ENCODE results near the gene IGFALS.

The IGFALS gene

DNA sequence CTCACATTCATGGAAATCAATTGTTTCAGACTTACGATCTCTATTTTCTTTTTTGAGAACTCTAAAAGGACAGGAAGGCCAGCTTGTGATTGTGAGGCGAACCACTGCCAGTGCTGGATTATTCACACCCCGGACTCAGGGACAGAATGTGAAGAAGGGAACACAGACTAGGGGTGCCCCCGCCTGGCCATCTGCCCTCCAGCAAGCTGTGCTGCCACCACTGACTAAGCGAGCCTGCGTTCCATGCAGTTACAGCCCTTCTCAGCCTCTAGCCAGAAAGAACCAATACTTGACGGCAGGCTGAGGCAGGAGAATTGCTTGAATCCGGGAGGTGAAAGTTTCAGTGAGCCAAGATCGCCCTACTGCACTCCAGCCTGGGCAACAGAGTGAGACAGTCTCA lies 30.3 kb upstream of the IGFALS start:
- Histone ChIP-seq H3K36me3 (ENCODE audit: control insufficient read depth, low read depth, low read length) (no peaks in the 10 kb centered on the region), H3K4me3 (ENCODE audit: low read length) (no peak overlapping the region), H3K4me1 (ENCODE audit: control insufficient read depth, low read depth, low read length) (no peaks in the 10 kb centered on the region), H3K9ac (ENCODE audit: low read length) (no peak overlapping the region), H3K9me3 (ENCODE audit: control insufficient read depth, low read depth, low read length) (no peaks in the 10 kb centered on the region), H3K27me3 (ENCODE audit: control insufficient read depth, insufficient read depth, low read length) (no peaks in the 10 kb centered on the region), H3K27ac (ENCODE audit: low read length) (no peak overlapping the region)

DNA sequence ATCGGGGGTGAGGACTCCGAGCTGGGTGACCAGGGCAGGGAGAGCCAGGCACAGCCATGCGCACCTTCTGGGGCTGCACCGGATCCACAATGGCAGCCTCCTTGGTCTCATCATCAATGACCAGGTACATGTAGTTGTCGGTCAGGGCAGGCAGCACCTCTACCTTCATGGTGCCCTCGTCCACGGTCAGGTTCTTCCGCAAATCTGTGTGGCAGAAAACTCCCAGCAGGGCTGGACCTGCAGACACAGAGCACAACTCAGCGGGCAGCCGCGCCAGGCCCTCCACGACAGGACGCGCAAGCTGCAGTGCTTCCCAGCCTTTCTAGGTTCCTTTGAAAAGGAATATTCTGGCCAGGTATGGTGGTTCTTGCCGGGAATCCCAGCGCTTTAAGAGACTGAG lies 29.3 kb upstream of the IGFALS start:
- Histone ChIP-seq H3K9me3 (ENCODE audit: control insufficient read depth, low read depth, low read length) (no peaks in the 10 kb centered on the region), H3K27ac (ENCODE audit: low read length) (no peak overlapping the region), H3K9ac (ENCODE audit: low read length) (no peak overlapping the region), H3K36me3 (ENCODE audit: control insufficient read depth, low read depth, low read length) (no peaks in the 10 kb centered on the region), H3K4me1 (ENCODE audit: control insufficient read depth, low read depth, low read length) (no peaks in the 10 kb centered on the region), H3K4me3 (ENCODE audit: low read length) (no peak overlapping the region), H3K27me3 (ENCODE audit: control insufficient read depth, insufficient read depth, low read length) (no peaks in the 10 kb centered on the region)

DNA sequence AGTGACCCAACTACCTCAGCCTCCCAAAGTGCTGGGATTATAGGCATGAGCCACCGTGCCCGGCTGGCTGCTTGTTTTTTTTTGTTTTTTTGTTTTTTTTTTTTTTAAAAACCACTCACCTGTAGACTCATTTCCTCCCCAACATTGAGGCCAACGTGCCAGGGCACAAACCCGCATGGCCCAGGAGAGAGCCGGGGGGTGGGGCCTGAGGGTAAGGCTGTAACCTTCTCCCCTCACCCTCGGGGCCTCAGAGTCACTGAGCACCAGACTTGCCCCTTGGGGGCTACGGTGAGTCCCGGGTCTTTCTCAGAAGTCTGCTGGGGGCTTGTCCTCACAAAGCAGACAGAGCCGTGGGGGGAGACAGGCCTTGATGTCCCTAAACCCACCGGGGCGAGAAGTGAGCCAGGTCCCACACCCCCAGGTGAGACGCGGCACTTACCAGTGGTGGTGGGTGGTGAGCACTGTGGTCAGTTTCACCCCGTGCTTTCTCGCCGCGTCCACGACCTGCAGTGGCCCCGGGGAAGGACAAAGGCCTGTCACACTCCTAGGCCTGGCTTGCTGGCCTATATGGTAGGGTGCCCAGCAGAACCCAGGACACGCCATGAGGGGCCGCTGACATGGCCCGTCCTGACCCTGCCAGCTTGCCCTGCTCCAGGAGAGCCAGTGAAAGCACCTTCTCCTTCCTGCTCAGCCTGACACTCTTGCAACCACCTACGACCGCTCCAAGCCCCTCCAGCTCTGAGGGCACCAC lies 28.5 kb upstream of the IGFALS start:
- Histone ChIP-seq H3K36me3 (ENCODE audit: control insufficient read depth, low read depth, low read length) (no peaks in the 10 kb centered on the region), H3K9me3 (ENCODE audit: control insufficient read depth, low read depth, low read length) (no peaks in the 10 kb centered on the region)

DNA sequence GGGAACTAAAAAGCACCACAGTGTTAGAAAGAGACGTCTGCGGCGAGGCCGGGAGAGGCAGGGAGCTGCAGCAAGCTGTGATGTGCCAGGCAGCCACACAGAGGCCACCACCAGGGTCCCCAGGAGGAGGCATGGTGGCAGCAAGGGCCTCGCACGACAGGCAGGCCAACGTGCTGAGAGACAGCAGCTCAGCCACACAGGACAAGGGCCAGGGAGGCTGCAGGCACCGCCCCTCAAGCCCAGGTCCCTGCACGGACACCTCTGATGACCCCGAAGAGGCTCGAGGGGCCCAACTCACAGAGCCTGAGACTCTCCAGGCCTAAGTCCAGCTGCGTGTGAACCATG lies 27.4 kb upstream of the IGFALS start:
- Histone ChIP-seq H3K9me3 (ENCODE audit: control insufficient read depth, low read depth, low read length) (no peaks in the 10 kb centered on the region), H3K4me3 (ENCODE audit: low read length) (no peak overlapping the region), H3K4me1 (ENCODE audit: control insufficient read depth, low read depth, low read length) (no peaks in the 10 kb centered on the region), H3K27ac (ENCODE audit: low read length) (no peak overlapping the region), H3K27me3 (ENCODE audit: control insufficient read depth, insufficient read depth, low read length) (no peaks in the 10 kb centered on the region), H3K36me3 (ENCODE audit: control insufficient read depth, low read depth, low read length) (no peaks in the 10 kb centered on the region), H3K9ac (ENCODE audit: low read length) (no peak overlapping the region)

More for the DNA sequence above, 28.5 kb upstream of the IGFALS start:
- Histone ChIP-seq H3K27me3 (ENCODE audit: control insufficient read depth, insufficient read depth, low read length) (no peaks in the 10 kb centered on the region), H3K4me3 (ENCODE audit: low read length) (no peak overlapping the region), H3K27ac (ENCODE audit: low read length) (no peak overlapping the region), H3K4me1 (ENCODE audit: control insufficient read depth, low read depth, low read length) (no peaks in the 10 kb centered on the region), H3K9ac (ENCODE audit: low read length) (no peak overlapping the region)

DNA sequence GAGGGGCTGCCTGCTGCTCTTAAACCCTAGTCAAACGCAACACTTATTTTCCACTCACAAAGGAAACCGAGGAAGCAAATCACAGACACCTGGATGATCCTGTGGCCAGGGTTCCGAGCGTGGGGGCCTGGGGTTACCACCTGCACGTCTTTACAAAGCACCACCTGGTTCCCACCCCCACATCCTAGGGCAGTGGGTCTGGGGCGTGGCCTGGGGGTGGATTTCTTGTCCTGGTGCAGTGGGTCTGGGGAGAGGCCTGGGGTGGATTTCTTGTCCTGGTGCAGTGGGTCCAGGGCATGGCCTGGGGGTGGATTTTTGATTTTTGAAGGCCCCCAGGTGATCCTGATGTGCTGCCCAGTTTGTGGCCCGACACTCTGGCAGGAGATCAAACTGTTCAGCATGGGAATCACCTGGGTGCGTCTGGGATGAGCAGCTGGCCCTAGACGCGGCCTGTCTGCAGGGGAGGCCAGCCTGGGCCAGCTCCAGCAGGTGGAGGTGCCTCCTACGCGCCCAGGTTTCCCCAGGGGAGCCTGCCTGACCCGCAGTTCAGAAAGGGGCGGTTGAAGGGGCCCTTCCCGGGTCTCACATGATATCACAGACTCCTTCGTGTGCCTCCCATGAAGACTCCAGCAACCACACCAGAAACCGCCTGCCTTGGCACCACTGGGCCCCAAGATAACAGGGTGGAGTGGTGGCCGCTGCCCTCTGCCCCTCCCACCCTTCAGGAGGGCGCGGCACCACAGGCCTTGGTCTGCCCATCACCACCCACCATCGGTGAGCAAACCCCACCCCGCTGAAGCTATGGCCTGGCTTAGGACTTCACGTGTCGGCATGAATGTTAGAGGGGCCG lies 26.8 kb upstream of the IGFALS start:
- Histone ChIP-seq H3K27me3 (ENCODE audit: control insufficient read depth, insufficient read depth, low read length) (no peaks in the 10 kb centered on the region), H3K9ac (ENCODE audit: low read length) (no peak overlapping the region), H3K4me3 (ENCODE audit: low read length) (no peak overlapping the region), H3K4me1 (ENCODE audit: control insufficient read depth, low read depth, low read length) (no peaks in the 10 kb centered on the region), H3K9me3 (ENCODE audit: control insufficient read depth, low read depth, low read length) (no peaks in the 10 kb centered on the region), H3K27ac (ENCODE audit: low read length) (no peak overlapping the region), H3K36me3 (ENCODE audit: control insufficient read depth, low read depth, low read length) (no peaks in the 10 kb centered on the region)

DNA sequence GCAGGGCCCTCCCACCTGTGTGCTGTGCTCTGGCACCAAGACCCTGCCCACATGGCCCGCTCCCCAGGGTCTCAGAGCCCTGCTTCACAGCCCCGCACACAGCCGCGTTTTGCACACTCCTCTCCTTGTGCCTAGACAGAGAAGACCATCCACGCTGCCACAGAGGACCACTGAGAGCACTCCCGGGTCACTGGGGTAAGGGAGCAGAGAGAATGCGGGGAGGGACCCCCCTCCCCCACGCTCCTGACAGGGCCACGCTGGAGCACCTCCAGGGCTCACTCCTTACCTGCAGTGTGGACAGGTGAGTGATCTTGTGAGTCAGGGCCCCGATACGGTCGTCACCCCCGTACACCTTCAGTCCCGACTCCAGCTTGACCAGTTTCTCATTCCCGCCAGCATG lies 26.1 kb upstream of the IGFALS start:
- no peaks in the 10 kb centered on the region for H3K36me3 ChIP-seq (ENCODE audit: control insufficient read depth, low read depth, low read length)
- H3K27me3 ChIP-seq (ENCODE audit: control insufficient read depth, insufficient read depth, low read length): no peaks in the 10 kb centered on the region
- no peak overlapping the region for H3K27ac ChIP-seq (ENCODE audit: low read length)
- H3K9me3 ChIP-seq (ENCODE audit: control insufficient read depth, low read depth, low read length): no peaks in the 10 kb centered on the region
- H3K4me1 ChIP-seq (ENCODE audit: control insufficient read depth, low read depth, low read length): no peaks in the 10 kb centered on the region
- H3K4me3 ChIP-seq (ENCODE audit: low read length): no peak overlapping the region
- no peak overlapping the region for H3K9ac ChIP-seq (ENCODE audit: low read length)

DNA sequence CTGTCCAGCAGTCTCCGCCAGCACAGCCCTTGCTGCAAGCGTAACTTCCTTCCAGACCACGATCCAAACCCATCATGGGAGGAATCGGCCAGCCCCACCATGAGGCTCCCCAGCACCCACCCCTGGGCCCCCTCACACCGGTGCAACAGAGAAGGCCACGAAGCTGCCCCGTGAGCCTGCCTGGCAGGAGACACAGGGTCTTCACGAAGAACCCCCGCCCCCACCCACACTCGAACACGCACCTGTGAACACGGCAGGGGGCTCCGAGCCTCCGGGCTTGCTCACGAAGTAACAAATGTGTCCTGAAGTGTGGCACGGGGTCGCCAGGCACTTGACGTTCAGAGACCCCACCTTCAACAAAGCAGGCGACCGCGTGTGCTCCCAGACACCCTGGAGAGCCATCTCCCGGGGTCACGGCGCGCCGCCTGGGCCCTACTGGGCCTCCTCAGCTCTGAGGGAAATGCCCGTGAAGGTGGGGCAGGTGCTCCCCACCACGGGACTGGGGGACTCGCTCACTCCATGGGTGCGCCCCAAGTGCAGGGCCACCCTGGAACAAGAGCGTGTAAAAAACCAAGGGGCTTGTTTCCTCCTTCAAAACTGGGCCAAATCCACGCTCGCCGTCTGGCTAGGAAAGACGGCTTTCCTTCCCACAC lies 25.5 kb upstream of the IGFALS start:
- Histone ChIP-seq H3K27me3 (ENCODE audit: control insufficient read depth, insufficient read depth, low read length) (no peaks in the 10 kb centered on the region), H3K9me3 (ENCODE audit: control insufficient read depth, low read depth, low read length) (no peaks in the 10 kb centered on the region), H3K27ac (ENCODE audit: low read length) (no peak overlapping the region), H3K4me1 (ENCODE audit: control insufficient read depth, low read depth, low read length) (no peaks in the 10 kb centered on the region), H3K4me3 (ENCODE audit: low read length) (no peak overlapping the region), H3K36me3 (ENCODE audit: control insufficient read depth, low read depth, low read length) (no peaks in the 10 kb centered on the region), H3K9ac (ENCODE audit: low read length) (no peak overlapping the region)

DNA sequence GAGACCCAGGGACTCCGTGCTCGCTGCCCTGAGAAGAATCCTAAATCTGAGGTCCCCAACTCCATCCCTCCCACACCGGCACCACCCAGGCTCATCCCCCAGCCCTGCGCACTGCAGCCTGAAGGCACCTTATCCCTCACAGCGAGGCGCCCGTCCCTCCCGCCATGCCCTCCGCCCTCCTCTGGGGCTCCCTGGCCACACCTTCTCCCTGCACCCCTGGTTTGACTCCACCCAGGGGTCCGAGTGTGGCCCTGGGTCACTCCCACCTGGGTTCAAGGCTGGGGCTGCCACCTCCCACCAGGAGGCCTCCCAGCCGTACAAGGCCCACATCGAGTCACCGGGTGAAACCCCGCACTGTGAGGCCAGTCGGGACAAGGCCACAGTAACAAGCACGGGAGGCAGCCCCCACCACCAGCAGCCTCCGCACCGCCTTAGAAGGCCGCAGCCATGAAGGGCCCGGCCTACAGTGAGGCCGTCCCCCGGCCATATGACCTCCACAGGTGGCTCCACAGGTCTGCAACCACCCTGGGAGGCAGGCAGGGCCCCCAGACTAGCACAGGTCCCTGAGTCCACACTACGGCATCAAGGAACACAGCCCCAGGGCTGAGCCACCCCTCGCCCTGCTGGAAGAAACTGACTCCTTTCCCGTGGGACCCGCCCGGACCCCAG lies 24.8 kb upstream of the IGFALS start:
- H3K27me3 ChIP-seq (ENCODE audit: control insufficient read depth, insufficient read depth, low read length): no peaks in the 10 kb centered on the region
- no peaks in the 10 kb centered on the region for H3K9me3 ChIP-seq (ENCODE audit: control insufficient read depth, low read depth, low read length)
- H3K27ac ChIP-seq (ENCODE audit: low read length): no peak overlapping the region
- no peaks in the 10 kb centered on the region for H3K4me1 ChIP-seq (ENCODE audit: control insufficient read depth, low read depth, low read length)
- H3K9ac ChIP-seq (ENCODE audit: low read length): no peak overlapping the region
- no peak overlapping the region for H3K4me3 ChIP-seq (ENCODE audit: low read length)
- H3K36me3 ChIP-seq (ENCODE audit: control insufficient read depth, low read depth, low read length): no peaks in the 10 kb centered on the region

DNA sequence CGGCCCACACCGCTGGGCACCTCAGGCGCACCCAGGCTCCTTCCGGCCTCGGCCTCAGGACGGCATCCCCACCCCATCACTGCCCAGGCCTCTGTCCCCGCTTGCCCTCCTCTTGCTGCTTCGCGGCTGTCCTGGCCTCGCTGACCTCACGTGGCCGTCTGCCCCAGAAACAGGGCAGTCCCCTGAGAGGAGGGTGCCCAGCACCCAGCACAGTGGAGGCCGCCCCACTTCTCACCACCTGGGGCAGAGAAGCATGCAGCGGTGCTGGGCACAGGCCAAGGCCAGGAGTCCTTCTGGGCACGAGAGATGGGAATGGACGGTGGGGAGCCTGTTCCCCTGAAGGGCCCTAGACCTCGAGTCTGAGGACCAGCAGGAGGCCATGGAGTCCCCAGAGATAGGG lies 24.2 kb upstream of the IGFALS start:
- no peak overlapping the region for H3K9ac ChIP-seq (ENCODE audit: low read length)
- no peaks in the 10 kb centered on the region for H3K36me3 ChIP-seq (ENCODE audit: control insufficient read depth, low read depth, low read length)
- no peak overlapping the region for H3K4me3 ChIP-seq (ENCODE audit: low read length)
- no peaks in the 10 kb centered on the region for H3K4me1 ChIP-seq (ENCODE audit: control insufficient read depth, low read depth, low read length)
- no peaks in the 10 kb centered on the region for H3K27me3 ChIP-seq (ENCODE audit: control insufficient read depth, insufficient read depth, low read length)
- no peak overlapping the region for H3K27ac ChIP-seq (ENCODE audit: low read length)
- H3K9me3 ChIP-seq (ENCODE audit: control insufficient read depth, low read depth, low read length): no peaks in the 10 kb centered on the region

DNA sequence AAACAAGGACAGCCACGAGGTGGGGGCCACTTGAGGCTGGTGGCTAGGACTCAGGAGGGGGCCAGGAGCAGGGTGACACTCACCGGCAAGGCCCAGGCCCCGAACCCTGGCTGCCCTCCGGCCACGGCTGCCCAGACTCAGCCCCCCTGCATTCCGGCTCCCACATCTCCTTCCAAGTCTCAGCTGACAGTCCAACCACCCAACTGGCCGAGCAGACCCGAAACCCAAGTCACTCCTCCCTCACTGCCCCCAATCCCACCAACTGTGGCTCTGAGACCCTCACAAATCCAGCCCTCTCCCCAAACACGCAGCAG lies 23.7 kb upstream of the IGFALS start:
- no peak overlapping the region for H3K9ac ChIP-seq (ENCODE audit: low read length)
- no peak overlapping the region for H3K4me3 ChIP-seq (ENCODE audit: low read length)
- H3K4me1 ChIP-seq (ENCODE audit: control insufficient read depth, low read depth, low read length): no peaks in the 10 kb centered on the region
- H3K36me3 ChIP-seq (ENCODE audit: control insufficient read depth, low read depth, low read length): no peaks in the 10 kb centered on the region
- no peaks in the 10 kb centered on the region for H3K9me3 ChIP-seq (ENCODE audit: control insufficient read depth, low read depth, low read length)
- no peaks in the 10 kb centered on the region for H3K27me3 ChIP-seq (ENCODE audit: control insufficient read depth, insufficient read depth, low read length)
- no peak overlapping the region for H3K27ac ChIP-seq (ENCODE audit: low read length)

DNA sequence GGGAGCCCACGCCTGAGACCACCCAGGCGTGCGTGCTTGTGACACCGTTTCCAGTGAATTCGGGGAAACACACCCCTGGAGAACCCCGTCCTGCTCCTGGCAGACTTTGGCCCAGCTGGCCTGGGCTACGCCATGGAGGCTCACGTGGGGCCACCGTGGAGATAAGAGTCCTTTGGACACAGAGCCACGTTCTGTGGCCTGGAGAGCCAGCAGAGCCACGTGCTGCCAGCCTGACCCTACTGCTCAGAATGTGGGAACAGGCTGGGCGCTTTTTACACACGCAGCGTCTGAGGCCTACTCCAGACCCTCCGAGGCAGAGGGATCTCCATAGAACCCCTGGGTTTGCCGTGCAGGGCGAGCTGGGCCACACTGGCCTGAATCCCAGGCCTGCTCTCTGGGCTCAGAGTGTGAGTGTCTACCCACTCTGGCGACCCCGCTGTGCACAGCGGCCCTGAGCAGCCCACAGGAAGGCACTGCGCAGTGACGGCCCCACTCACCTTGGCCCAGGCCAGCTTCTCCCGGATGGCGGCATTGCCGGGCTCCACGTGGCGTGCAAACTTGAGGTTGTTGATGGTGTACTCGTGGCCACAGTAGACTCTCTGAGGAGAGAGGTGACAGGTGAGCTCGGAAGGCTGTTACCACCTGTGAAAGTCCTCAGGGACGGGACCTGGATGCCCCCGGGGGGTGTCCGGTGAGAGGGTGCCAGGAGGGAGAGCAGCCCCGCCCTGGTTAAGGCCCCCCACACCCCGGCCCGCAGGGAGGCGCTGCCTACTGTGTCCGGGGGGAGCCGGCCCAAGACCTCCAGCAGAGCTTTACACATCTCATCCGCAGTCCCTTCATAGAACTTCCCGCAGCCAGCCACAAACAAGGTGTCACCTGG lies 23.1 kb upstream of the IGFALS start:
- no peaks in the 10 kb centered on the region for H3K27me3 ChIP-seq (ENCODE audit: control insufficient read depth, insufficient read depth, low read length)
- no peak overlapping the region for H3K27ac ChIP-seq (ENCODE audit: low read length)
- no peaks in the 10 kb centered on the region for H3K9me3 ChIP-seq (ENCODE audit: control insufficient read depth, low read depth, low read length)
- H3K36me3 ChIP-seq (ENCODE audit: control insufficient read depth, low read depth, low read length): no peaks in the 10 kb centered on the region
- H3K4me3 ChIP-seq (ENCODE audit: low read length): no peak overlapping the region
- no peaks in the 10 kb centered on the region for H3K4me1 ChIP-seq (ENCODE audit: control insufficient read depth, low read depth, low read length)
- H3K9ac ChIP-seq (ENCODE audit: low read length): no peak overlapping the region

Data from iPS-18a (cell line).